NCI-H345 treated with DMSO at 0.1 percent for 48 hours (cell line): ENCODE measurements around the gene RPL41.
"Not testable (repeated sequence)": the region's sequence is repeated elsewhere in the genome, so short reads cannot be mapped to it uniquely, and the experiment has no call there.

Experiments
- DNase-seq: peaks from one replicate; lab custom pipeline; 2025; ENCODE audit not compliant: unreplicated experiment; lab: John Stamatoyannopoulos, UW

The RPL41 gene

DNA sequence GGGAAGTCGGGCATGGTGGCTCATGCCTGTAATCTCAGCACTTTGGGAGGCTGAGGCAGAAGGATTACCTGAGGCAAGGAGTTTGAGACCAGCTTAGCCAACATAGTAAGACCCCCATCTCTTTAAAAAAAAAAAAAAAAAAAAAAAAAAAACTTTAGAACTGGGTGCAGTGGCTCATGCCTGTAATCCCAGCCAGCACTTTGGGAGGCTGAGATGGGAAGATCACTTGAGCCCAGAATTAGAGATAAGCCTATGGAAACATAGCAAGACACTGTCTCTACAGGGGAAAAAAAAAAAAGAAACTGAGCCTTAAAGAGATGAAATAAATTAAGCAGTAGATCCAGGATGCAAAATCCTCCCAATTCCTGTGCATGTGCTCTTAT lies 13.8 kb upstream of the RPL41 start:
- no peak for DNase-seq

DNA sequence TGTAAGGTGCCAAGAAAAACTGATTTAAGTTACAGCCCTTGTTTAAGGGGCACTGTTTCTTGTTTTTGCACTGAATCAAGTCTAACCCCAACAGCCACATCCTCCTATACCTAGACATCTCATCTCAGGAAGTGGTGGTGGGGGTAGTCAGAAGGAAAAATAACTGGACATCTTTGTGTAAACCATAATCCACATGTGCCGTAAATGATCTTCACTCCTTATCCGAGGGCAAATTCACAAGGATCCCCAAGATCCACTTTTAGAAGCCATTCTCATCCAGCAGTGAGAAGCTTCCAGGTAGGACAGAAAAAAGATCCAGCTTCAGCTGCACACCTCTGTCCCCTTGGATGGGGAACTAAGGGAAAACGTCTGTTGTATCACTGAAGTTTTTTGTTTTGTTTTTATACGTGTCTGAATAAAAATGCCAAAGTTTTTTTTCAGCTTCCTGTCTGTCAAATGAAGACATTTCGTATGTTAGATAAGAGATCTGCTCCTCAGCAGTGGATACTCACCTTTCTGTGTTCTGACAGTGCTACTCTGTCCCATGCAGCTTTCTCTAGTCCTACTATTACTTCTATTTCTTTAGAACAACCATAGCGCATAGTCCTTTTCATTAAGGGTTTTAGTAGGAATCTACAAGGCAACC lies 13.2 kb upstream of the RPL41 start:
- no peak for DNase-seq

- peak; percentile 75 for DNase-seq
Measured at GRCh38 chr12:56103823-56104108, 12.7 kb upstream of the RPL41 start.

DNA sequence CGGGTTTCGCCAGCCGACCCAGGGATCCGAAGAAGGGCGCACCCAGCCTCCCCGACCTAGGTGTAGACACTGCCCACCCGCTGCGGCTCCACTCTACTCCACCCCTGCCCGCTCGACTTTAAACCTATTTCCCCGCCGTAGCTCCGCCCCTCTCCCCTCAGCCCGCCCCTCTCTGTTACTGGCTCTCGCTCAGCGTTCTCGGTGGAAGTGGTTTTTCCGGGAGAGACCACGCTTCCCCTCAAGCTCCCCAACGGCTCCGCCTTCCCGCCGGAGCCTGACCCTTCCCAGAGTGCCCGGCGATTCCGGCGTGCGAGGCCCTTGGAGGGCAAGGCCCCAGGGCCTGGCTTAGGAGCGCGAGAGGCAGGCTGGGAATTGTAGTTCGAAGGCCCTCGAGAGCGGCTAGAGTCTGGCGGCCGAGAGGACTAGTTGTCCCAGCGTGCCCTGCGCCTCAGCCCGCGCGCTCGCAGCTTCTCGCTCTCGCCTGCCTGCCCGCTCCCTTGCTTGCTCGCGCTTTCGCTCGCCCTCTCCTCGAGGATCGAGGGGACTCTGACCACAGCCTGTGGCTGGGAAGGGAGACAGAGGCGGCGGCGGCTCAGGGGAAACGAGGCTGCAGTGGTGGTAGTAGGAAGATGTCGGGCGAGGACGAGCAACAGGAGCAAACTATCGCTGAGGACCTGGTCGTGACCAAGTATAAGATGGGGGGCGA lies 12.2 kb upstream of the RPL41 start, which contains the start of gene PA2G4:
Gene PA2G4 (plus strand): TSS at position 451 of the 706 bp plus-strand sequence. CDS start 179 bp downstream, at position 630.
- peak; percentile 96 for DNase-seq

DNA sequence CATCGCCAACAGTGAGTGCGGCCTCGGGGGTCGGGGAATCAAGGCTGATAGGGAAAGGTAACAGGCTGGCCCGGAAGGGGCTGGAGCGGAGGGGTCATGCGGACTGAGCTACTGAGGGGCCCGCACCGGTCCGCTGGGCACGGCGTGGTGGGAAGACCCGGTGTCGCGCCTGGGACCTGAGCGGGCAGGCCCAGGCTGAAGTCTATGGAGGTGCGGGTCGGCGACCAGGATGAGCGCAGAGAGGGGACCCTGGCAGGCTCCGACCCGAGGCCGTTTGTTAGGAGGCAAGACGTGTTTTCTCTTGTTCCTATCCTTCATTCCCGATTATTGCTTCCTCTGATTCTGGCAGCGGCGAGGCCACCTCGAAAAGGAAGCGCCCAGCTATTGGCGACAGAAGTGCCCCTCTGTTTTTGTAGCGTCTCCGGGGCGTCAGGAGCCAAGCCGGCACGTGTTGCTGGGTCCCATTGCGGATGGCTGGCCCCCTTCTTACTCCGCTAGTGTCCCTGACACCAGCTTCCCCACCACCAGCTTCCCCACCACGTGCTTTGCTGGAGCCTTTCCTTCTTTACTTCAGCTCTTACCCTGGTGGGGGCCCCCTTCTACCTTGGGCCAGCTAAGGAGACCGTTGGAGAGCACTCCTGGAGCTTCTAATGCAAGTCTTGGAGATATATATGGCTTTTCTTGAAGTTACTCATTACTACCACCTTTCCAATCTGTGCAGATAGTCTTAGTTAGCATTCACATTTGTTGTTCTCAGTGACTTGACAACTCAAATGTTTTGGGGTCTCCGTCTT lies 11.4 kb upstream of the RPL41 start:
- DNase-seq = no peak

GRCh38 chr12:56105609-56105902 lies 10.9 kb upstream of the RPL41 start:
- DNase-seq = no peak

DNA sequence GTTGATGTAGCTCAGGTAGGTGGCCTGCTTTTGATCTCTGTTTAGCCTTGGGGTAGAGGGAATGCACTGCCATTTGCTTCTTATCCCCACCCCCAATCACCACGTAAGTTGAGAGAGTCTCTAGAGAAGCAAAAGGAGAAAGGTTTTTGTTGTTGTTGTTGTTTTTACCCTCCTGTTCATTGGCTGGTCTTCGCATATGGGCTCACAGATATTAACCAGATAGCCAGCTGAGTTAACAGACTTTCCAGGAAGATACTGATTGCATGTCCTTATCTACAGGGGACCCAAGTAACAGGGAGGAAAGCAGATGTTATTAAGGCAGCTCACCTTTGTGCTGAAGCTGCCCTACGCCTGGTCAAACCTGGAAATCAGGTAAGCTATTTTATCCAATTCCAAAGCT lies 9.2 kb upstream of the RPL41 start:
- DNase-seq = no peak

DNA sequence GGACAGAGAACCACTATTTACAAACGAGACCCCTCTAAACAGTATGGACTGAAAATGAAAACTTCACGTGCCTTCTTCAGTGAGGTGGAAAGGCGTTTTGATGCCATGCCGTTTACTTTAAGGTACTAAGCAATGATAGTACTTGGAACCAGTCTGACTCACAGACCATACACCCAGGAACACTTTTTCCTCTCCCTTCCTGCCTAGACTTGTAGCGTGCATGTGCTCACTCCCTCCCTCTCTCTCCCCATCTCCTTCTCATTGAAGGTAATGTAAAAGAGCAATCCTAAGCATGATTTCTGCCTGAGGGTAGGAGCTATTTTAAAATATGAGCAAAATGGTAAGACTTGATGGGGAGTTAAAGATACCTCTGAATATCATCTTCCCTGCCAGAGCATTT lies 5.9 kb upstream of the RPL41 start:
- DNase-seq = no peak

GRCh38 chr12:56114084-56114483 lies 2.3 kb upstream of the RPL41 start:
- no peak for DNase-seq

- DNase-seq = no peak
Measured at GRCh38 chr12:56115329-56115728, 1.1 kb upstream of the RPL41 start.

DNA sequence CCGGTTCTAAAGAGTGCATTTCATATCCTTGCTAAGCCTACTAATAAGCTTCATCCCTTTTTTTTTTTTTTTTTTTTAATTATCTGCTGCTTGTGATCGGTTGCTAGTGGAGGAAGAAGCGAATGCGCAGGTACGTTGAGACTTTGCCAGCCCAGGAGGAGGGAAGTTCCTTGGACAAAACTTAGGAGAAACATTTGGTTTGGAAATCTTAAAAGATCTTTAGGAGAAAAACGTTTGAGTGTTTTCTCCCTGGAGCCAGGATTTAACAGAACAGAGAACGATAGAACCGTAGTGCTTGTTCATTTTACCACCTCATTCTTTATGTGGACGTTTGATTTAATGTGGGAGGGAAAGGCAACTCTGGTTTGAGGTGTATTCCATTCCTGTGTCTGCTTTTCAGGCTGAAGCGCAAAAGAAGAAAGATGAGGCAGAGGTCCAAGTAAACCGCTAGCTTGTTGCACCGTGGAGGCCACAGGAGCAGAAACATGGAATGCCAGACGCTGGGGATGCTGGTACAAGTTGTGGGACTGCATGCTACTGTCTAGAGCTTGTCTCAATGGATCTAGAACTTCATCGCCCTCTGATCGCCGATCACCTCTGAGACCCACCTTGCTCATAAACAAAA lies 761 bp downstream of the RPL41 start:
- not testable (repeated sequence) for DNase-seq

GRCh38 chr12:56117778-56118687 lies 1.6 kb downstream of the RPL41 start, which contains the start of gene ZC3H10:
ZC3H10 (plus strand) TSS chr12:56118266; CDS start chr12:56120563, 2,297 bp downstream.
- DNase-seq = peak; percentile 98

DNA sequence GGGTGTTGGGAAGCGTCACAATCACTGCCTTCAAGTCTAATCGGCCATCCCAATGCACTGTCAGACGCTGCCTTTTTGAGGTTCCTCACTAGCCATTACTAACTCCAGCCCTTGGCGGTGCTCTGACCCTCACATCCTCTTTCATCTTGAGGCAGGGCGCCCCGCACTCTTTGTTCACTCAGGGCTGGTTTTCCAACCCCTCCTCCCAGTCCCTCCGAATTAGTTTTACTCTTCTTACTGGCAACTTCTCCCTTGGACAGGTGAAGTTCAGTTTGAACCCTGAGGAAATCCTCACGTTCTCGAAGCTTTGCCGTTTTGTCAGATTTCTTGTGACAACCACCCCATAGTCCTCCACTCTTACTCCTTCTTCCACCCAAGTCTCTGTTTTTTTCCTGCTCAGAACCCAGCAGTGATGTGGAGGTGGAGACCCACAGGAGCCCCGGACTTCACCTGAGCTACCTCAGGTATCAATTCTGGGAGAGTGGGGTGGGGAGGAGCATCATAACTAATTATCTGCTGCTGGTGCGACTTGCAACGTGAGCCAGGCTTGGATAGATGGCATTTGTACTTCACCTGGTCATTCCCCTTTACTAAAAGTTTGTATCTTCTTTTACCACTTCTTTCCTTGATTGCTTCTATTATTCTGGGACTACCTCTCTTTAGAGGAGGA lies 2.4 kb downstream of the RPL41 start:
- DNase-seq = no peak

- peak; percentile 82 for DNase-seq
Measured at GRCh38 chr12:56119361-56119796, 2.9 kb downstream of the RPL41 start.

- DNase-seq = no peak
Measured at GRCh38 chr12:56120158-56120846, 3.9 kb downstream of the RPL41 start.

GRCh38 chr12:56121204-56121870 lies 4.9 kb downstream of the RPL41 start:
- DNase-seq = no peak

GRCh38 chr12:56122637-56123036 lies 6.2 kb downstream of the RPL41 start:
- DNase-seq = no peak

- no peak for DNase-seq
Measured at GRCh38 chr12:56124133-56124532, 7.7 kb downstream of the RPL41 start.

- no peak for DNase-seq
Measured at GRCh38 chr12:56126732-56127239, 10.4 kb downstream of the RPL41 start.
